Mesothelial cell of epicardium (in vitro differentiated cells): Measurements from ENCODE around the gene DHX58. TPM values are rescaled to one million over a fixed set of nuclear protein-coding genes. Genes with fewer than 3 reads are reported as not detected.

Experiments used
- DNase-seq, 2 experiments: peaks; one replicate each; pipeline ENCODE4 v3.0.0; 2021; ENCODE audit warnings: low spot score in 2 of 2; ENCODE audit not compliant: unreplicated experiment in 2 of 2
- H3K27ac Mint-ChIP-seq: 2 replicates; pipeline ENCODE4 v1.8.0; 2021; ENCODE audit warnings: mixed read lengths
- H3K27me3 Mint-ChIP-seq: 2 replicates; pipeline ENCODE4 v1.8.0; 2021; ENCODE audit warnings: low read depth, mixed read lengths
- H3K36me3 Mint-ChIP-seq: 2 replicates; pipeline ENCODE4 v1.8.0; 2021; ENCODE audit warnings: mixed read lengths
- H3K4me1 Mint-ChIP-seq: 2 replicates; pipeline ENCODE4 v1.8.0; 2021; ENCODE audit warnings: mixed read lengths
- H3K4me3 Mint-ChIP-seq: 2 replicates; pipeline ENCODE4 v1.8.0; 2021; ENCODE audit warnings: mild to moderate bottlenecking, moderate library complexity, mixed read lengths
- H3K9me3 Mint-ChIP-seq: 2 replicates; pipeline ENCODE4 v1.8.0; 2021; ENCODE audit warnings: mixed read lengths
- total RNA-seq: library from RNA; stranded (reverse); gene quantifications from 3 replicates; pipeline ENCODE4 v1.2.1, GENCODE V29; 2021
- TF ChIP-seq, protein P1 (sequence below): fragments of 200-600 bp; sonication (generic); IDR thresholded peaks from one replicate; pipeline ENCODE4 v1.5.0; 2021; ENCODE audit warnings: antibody characterized with exemption; ENCODE audit not compliant: unreplicated experiment

DHX58 gene
- total RNA-seq, 1 donor from 2014 or later, result 11.3 TPM

DNA sequence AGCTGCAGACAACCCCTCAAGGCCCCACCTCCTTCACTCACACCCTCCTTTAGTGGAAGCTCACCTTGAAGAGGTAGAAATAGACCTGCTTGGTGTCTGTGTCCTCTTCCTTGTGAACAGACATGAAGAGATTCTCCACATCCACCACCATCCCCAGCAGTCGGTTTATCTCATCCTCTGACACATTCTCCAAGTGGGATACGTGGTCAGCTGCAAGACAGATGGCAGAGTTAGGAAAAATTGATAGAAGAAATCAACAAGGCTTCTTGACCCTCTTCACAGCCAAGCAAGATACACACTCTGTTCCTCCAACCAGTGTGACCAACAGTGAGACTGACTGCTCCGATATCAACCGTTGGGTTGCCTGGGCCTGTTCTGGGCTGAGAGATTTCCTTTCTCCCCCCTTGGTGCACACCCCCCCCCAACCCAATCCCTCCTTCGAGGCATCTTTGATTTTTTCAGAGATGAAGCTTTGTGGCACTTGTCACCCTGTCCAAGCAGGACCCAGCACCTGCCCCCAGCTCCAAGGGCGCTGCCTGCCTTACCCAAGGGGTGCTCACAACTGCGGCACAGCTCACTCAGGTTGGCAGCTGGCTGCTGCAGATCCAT lies 7.8 kb upstream of the DHX58 start:
- Mint-ChIP-seq H3K9me3 (no peaks in the 10 kb centered on the region), H3K27ac (peak overlapping the region; percentile 25), H3K4me3 (peak overlapping the region; percentile 63), H3K36me3 (peaks cover 17% of the 10 kb centered on the region), H3K4me1 (peaks cover 19% of the 10 kb centered on the region), H3K27me3 (no peaks in the 10 kb centered on the region)
- no peak for DNase-seq
- TF ChIP-seq, protein P1, sequence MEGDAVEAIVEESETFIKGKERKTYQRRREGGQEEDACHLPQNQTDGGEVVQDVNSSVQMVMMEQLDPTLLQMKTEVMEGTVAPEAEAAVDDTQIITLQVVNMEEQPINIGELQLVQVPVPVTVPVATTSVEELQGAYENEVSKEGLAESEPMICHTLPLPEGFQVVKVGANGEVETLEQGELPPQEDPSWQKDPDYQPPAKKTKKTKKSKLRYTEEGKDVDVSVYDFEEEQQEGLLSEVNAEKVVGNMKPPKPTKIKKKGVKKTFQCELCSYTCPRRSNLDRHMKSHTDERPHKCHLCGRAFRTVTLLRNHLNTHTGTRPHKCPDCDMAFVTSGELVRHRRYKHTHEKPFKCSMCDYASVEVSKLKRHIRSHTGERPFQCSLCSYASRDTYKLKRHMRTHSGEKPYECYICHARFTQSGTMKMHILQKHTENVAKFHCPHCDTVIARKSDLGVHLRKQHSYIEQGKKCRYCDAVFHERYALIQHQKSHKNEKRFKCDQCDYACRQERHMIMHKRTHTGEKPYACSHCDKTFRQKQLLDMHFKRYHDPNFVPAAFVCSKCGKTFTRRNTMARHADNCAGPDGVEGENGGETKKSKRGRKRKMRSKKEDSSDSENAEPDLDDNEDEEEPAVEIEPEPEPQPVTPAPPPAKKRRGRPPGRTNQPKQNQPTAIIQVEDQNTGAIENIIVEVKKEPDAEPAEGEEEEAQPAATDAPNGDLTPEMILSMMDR, result no peak

DNA sequence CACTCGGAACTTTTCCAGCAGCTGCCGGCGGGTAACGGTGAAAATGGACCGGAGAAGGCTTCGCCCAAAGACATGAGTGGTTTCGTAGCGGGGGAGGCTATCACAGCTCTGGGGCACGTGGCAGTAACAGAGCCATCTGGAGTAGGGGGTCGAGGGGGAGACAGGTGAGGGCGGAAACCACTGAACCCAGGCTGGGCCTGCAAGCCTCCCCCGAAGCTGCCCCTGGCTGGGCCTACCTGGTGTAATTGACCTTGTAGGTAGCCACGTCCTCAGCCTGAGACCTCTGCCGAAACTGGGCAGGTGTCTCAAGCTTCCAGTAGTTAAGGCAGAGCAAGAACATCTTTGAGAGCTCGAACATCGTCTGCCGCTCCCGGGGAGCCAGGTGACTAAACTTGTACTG lies 6.8 kb upstream of the DHX58 start:
- TF ChIP-seq, protein P1, result no peak
- Mint-ChIP-seq H3K27ac (no peak overlapping the region), H3K27me3 (no peaks in the 10 kb centered on the region), H3K9me3 (no peaks in the 10 kb centered on the region), H3K4me1 (peaks cover 19% of the 10 kb centered on the region), H3K36me3 (peaks cover 13% of the 10 kb centered on the region), H3K4me3 (peak overlapping the region; percentile 38)
- DNase-seq, result no peak

DNA sequence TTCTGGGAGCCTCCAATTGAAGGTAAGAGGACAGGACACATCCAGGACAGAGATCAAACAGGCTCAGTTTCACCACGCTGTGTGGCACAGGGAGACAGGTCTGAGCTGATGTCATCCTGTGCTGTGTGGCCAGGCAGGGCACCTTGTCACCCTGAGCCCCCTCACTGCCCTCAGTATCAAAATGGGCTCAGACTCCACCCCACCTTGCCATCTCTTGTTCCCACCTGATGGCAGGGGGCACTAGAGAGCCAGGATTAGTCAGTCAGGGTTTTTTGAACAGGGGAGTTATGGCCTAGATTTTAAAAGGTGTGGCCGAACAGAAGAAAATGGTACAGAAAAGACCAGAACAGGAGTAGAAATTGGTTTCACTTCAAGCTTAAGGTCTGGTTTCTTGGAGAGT lies 6.0 kb upstream of the DHX58 start:
- peaks cover 19% of the 10 kb centered on the region for H3K4me1 Mint-ChIP-seq
- H3K9me3 Mint-ChIP-seq, result no peaks in the 10 kb centered on the region
- TF ChIP-seq, protein P1, result no peak
- DNase-seq, result no peak
- no peak overlapping the region for H3K27ac Mint-ChIP-seq
- peak overlapping the region; percentile 7 for H3K4me3 Mint-ChIP-seq
- peaks cover 14% of the 10 kb centered on the region for H3K36me3 Mint-ChIP-seq
- H3K27me3 Mint-ChIP-seq, result no peaks in the 10 kb centered on the region

DNA sequence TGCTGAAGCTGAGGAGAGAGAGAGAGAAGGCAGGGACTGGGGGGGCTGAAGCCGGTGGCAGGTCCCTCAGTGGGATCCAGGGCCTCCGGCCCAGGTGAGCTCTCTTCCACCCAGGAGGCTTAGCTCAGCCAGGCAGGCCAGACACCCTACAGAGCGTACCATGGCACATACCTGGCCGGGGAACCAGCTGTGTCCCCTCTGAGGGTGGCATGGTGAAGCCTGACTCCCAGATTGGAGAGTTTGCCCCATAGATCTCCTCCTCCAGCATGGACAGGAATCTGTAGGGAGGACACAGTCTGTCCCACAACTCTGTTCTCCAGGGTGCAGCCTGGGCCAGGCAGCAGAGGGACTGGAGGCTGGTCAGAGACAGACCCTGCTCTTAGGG lies 5.6 kb upstream of the DHX58 start:
- DNase-seq, result no peak
- Mint-ChIP-seq H3K27ac (no peak overlapping the region), H3K27me3 (no peaks in the 10 kb centered on the region), H3K36me3 (peaks cover 15% of the 10 kb centered on the region), H3K4me1 (peaks cover 19% of the 10 kb centered on the region), H3K9me3 (no peaks in the 10 kb centered on the region), H3K4me3 (no peak overlapping the region)
- TF ChIP-seq, protein P1, result no peak

DNA sequence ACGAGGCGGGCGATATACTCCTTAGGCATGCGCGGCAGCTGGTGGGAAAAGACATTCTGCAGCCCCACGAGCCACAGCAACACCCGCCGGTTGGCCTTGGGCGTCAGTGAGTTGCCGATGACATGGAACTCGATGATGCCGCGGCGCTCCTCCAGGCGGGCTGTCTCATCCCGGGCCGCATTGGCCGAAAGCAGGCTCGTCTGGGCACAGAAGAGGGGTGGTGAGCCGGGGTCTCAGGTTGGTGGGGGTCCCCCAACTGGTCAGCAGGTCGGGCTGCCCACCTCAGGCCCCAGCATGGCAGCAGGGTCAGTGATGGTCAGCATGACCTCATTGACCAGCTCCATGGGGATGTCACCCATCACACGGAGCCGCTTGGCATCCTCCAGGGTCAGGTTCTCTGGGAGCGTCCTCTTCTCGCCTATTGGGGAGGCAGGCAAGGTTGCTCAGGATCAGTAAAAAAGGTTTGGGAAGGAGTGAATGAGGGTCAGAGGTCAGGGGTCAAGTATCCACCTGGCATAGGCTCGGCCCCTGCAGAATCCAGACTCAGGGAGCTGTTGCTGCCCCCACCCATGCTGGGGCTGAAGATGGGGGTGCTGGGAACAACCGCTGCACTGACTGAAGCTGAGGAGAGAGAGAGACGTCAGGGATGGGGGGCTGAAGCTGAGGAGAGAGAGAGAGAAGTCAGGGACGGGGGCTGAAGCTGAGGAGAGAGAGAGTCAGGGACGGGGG lies 5.0 kb upstream of the DHX58 start:
- Mint-ChIP-seq H3K36me3 (peaks cover 15% of the 10 kb centered on the region), H3K9me3 (no peaks in the 10 kb centered on the region), H3K4me1 (peaks cover 21% of the 10 kb centered on the region), H3K27me3 (no peaks in the 10 kb centered on the region), H3K4me3 (no peak overlapping the region), H3K27ac (no peak overlapping the region)
- TF ChIP-seq, protein P1, result no peak
- no peak for DNase-seq
